PC-3 (cell line): ENCODE data around the gene WDSUB1. TPM values are rescaled to one million over a fixed set of nuclear protein-coding genes. Genes with fewer than 3 reads are reported as not detected.

ENCODE experiments used
- ATAC-seq: fragments of 200-7000 bp; cut with Tn5 transposase; 2 replicates; pipeline ENCODE4 v1.9.1; 2020; ENCODE audit warnings: mild to moderate bottlenecking, moderate library complexity
- BruUV-seq: library from RNA; stranded (reverse); fragments of 400-500 nt; replicated peaks from 2 replicates; lab custom pipeline; 2021; lab: Mats Ljungman, UMichigan
- CTCF ChIA-PET: fragments of 300-600 bp; sonication (Branson Sonifier 250); formaldehyde crosslinking; loops from one replicate; lab custom pipeline; 2022; ENCODE audit warnings: antibody characterized with exemption; lab: Charles Lee
- POLR2A ChIA-PET: fragments of 300-600 bp; sonication (Branson Sonifier 250); formaldehyde crosslinking; loops from one replicate; lab custom pipeline; 2022; ENCODE audit warnings: antibody characterized with exemption; ENCODE audit not compliant: unreplicated experiment; lab: Charles Lee
- DNase-seq: peaks from one replicate; pipeline ENCODE4 v3.0.0-alpha.2; 2015
- H2AFZ ChIP-seq: fragments of 300-600 bp; sonication (generic); 2 replicates; pipeline ENCODE4 v1.6.0; 2016; ENCODE audit warnings: antibody characterized with exemption, low read length
- H3F3A ChIP-seq: fragments of 300-600 bp; sonication (generic); one replicate; pipeline ENCODE4 v1.6.0; 2017; ENCODE audit warnings: antibody characterized with exemption, low read length, control low read depth, mild to moderate bottlenecking; ENCODE audit not compliant: unreplicated experiment
- H3K27ac ChIP-seq: fragments of 300-600 bp; sonication (generic); 2 replicates; pipeline ENCODE4 v1.5.1; 2016; ENCODE audit warnings: mild to moderate bottlenecking, low read length
- H3K27me3 ChIP-seq: fragments of 300-600 bp; sonication (generic); 2 replicates; pipeline ENCODE4 v1.6.1; 2016; ENCODE audit warnings: low read length, mixed read lengths
- H3K36me3 ChIP-seq: fragments of 300-600 bp; sonication (generic); 2 replicates; pipeline ENCODE4 v1.6.1; 2016; ENCODE audit warnings: low read depth, mixed run types, low read length, mixed read lengths
- H3K4me1 ChIP-seq: fragments of 300-600 bp; sonication (generic); 2 replicates; pipeline ENCODE4 v1.5.1; 2016; ENCODE audit warnings: low read length; ENCODE audit not compliant: insufficient read depth
- H3K4me2 ChIP-seq: fragments of 300-600 bp; sonication (generic); 2 replicates; pipeline ENCODE4 v1.6.0; 2016; ENCODE audit warnings: low read length
- H3K4me3 ChIP-seq: fragments of 300-600 bp; sonication (generic); 2 replicates; pipeline ENCODE4 v1.5.1; 2016; ENCODE audit warnings: mild to moderate bottlenecking, low read length, mixed read lengths
- H3K79me2 ChIP-seq: fragments of 300-600 bp; sonication (generic); 2 replicates; pipeline ENCODE4 v1.6.1; 2017; ENCODE audit warnings: low read length, mixed read lengths
- H3K9ac ChIP-seq: fragments of 300-600 bp; sonication (generic); 2 replicates; pipeline ENCODE4 v1.6.0; 2016; ENCODE audit warnings: mild to moderate bottlenecking, low read length
- H3K9me2 ChIP-seq: fragments of 300-600 bp; sonication (generic); replicated peaks from 2 replicates; pipeline ENCODE4 v1.6.1; 2016; ENCODE audit warnings: mixed run types, low read length, mixed read lengths
- H3K9me3 ChIP-seq: fragments of 300-600 bp; sonication (generic); 2 replicates; pipeline ENCODE4 v1.6.1; 2016; ENCODE audit warnings: low read length, mixed read lengths
- H4K20me1 ChIP-seq: fragments of 300-600 bp; sonication (generic); 2 replicates; pipeline ENCODE4 v1.6.1; 2016; ENCODE audit warnings: low read length, mixed read lengths
- EZH2 ChIP-seq: fragments of 300-600 bp; sonication (generic); IDR thresholded peaks from one replicate; pipeline ENCODE4 v1.6.1; 2017; ENCODE audit warnings: antibody characterized with exemption, mild to moderate bottlenecking, low read length; ENCODE audit not compliant: unreplicated experiment
- EZH2phosphoT487 ChIP-seq: fragments of 300-600 bp; sonication (generic); IDR thresholded peaks from 2 replicates; pipeline ENCODE4 v1.6.1; 2018; ENCODE audit warnings: mild to moderate bottlenecking, antibody characterized with exemption, low read length, borderline replicate concordance
- intact Hi-C: fragments of 100-400 bp; cut with micrococcal nuclease; formaldehyde crosslinking; loops from 2 replicates; pipeline ENCODE4 v1.9.0; 2023
- total RNA-seq: library from RNA; depleted of rRNA; stranded (reverse); fragments of >200 nt; gene quantifications from 2 replicates; pipeline ENCODE4 v1.2.3, GENCODE V29; 2014
- TF ChIP-seq, protein P1 (sequence below): fragments of 300-600 bp; sonication (generic); conservative IDR thresholded peaks from 2 replicates; pipeline ENCODE4 v1.5.1; 2017; ENCODE audit warnings: antibody characterized with exemption, low read depth, mild to moderate bottlenecking, low read length

Gene WDSUB1
- total RNA-seq, 1 experiment from 2014 or later: 6.6 TPM

DNA sequence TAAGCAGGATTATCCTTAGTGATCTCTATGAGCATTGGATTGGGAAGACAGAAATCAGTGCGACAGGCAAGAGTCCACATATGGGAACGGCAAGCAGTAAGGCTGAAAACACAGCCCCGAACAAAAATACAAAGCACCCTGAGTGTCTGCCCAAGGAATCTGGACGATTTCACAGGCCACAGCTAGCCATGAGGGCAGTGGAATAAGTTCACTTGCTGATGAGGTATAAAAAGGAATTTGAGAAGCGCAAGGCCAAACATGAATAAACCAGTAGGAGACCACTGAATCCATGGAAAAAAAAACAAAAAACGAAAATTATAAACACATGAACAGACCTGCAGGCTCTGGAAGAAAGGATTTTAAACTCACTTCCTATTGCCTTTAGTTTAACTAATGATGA is 24.3 kb downstream of the WDSUB1 start:
- no peak overlapping the region for H3K4me2 ChIP-seq
- H3K4me1 ChIP-seq: peaks cover 8% of the 10 kb centered on the region

DNA sequence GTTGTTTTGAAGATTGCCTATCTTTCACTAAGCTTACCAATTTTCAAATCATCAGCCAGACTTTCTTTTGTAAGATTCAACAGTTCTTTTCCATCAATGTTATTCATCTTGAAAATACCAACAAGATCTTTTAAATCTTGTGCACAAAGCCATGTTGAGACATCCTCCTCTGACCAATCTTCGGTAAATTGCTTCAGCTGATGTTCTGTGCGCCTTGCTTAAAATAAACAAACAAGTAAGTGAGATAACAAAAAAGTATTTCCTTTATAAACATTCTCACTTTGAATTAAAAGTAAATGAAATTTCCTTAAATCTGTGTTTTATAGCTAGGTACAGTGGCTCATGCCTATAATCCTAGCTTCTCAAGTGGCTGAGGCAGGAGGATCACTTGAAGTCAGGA is 30.3 kb downstream of the WDSUB1 start:
- no peak overlapping the region for H3K4me2 ChIP-seq
- DNase-seq (no peak), ATAC-seq (no peak)
- CTCF ChIA-PET: no interaction called here
- H3K36me3 ChIP-seq: 0 out of 2 replicates have a peak, but pooled peaks cover 3% of the 10 kb centered on the region
- H2AFZ ChIP-seq: no peak overlapping the region
- H3F3A ChIP-seq: no peaks in the 10 kb centered on the region
- TF ChIP-seq EZH2 (no peak), EZH2phosphoT487 (no peak)
- TF ChIP-seq, protein P1, sequence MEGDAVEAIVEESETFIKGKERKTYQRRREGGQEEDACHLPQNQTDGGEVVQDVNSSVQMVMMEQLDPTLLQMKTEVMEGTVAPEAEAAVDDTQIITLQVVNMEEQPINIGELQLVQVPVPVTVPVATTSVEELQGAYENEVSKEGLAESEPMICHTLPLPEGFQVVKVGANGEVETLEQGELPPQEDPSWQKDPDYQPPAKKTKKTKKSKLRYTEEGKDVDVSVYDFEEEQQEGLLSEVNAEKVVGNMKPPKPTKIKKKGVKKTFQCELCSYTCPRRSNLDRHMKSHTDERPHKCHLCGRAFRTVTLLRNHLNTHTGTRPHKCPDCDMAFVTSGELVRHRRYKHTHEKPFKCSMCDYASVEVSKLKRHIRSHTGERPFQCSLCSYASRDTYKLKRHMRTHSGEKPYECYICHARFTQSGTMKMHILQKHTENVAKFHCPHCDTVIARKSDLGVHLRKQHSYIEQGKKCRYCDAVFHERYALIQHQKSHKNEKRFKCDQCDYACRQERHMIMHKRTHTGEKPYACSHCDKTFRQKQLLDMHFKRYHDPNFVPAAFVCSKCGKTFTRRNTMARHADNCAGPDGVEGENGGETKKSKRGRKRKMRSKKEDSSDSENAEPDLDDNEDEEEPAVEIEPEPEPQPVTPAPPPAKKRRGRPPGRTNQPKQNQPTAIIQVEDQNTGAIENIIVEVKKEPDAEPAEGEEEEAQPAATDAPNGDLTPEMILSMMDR: no peak
- no peaks in the 10 kb centered on the region for H3K27me3 ChIP-seq
- H3K27ac ChIP-seq: no peak overlapping the region
- no peak overlapping the region for H3K4me3 ChIP-seq
- intact Hi-C loops: no loop called here
- no peak overlapping the region for H3K9ac ChIP-seq
- BruUV-seq: no TSS peak
- H3K4me1 ChIP-seq: no peaks in the 10 kb centered on the region
- H3K9me3 ChIP-seq: no peaks in the 10 kb centered on the region
- POLR2A ChIA-PET: no interaction called here
- no peaks in the 10 kb centered on the region for H4K20me1 ChIP-seq
- no peaks in the 10 kb centered on the region for H3K9me2 ChIP-seq
- no peaks in the 10 kb centered on the region for H3K79me2 ChIP-seq

More for the DNA sequence above, 24.3 kb downstream of the WDSUB1 start:
- TF ChIP-seq EZH2phosphoT487: no peak
- TF ChIP-seq, protein P1: no peak
- H3K9ac ChIP-seq: no peak overlapping the region
- no TSS peak for BruUV-seq
- H3K9me2 ChIP-seq: no peaks in the 10 kb centered on the region
- no peaks in the 10 kb centered on the region for H3K27me3 ChIP-seq
- no peaks in the 10 kb centered on the region for H3K79me2 ChIP-seq
- no peak overlapping the region for H3K27ac ChIP-seq
- ChIA-PET POLR2A (no interaction called here), CTCF (no interaction called here)
- intact Hi-C loops: no loop called here
- H3F3A ChIP-seq: no peaks in the 10 kb centered on the region
- H3K4me3 ChIP-seq: no peak overlapping the region
- 0 out of 2 replicates have a peak, but pooled peaks cover 3% of the 10 kb centered on the region for H3K36me3 ChIP-seq
- H4K20me1 ChIP-seq: no peaks in the 10 kb centered on the region
- H3K9me3 ChIP-seq: no peaks in the 10 kb centered on the region
- DNase-seq: no peak
- ATAC-seq: no peak
- H2AFZ ChIP-seq: no peak overlapping the region

GRCh38 chr2:159252905-159253304 is 33.6 kb downstream of the WDSUB1 start:
- no peaks in the 10 kb centered on the region for H3K36me3 ChIP-seq
- no peak overlapping the region for H3K27ac ChIP-seq
- H2AFZ ChIP-seq: no peak overlapping the region
- peaks cover 12% of the 10 kb centered on the region for H3K4me1 ChIP-seq
- intact Hi-C loops: no loop called here
- H4K20me1 ChIP-seq: no peaks in the 10 kb centered on the region
- POLR2A ChIA-PET: no interaction called here
- no peaks in the 10 kb centered on the region for H3F3A ChIP-seq
- no TSS peak for BruUV-seq
- H3K27me3 ChIP-seq: no peaks in the 10 kb centered on the region
- H3K9me3 ChIP-seq: no peaks in the 10 kb centered on the region
- no peak for ATAC-seq
- no peak overlapping the region for H3K9ac ChIP-seq
- H3K9me2 ChIP-seq: no peaks in the 10 kb centered on the region
- no peak overlapping the region for H3K4me3 ChIP-seq
- no peaks in the 10 kb centered on the region for H3K79me2 ChIP-seq
- TF ChIP-seq, protein P1: no peak
- no peak for TF ChIP-seq EZH2phosphoT487
- no peak for TF ChIP-seq EZH2
- H3K4me2 ChIP-seq: no peak overlapping the region
- no peak for DNase-seq
- CTCF ChIA-PET: no interaction called here
